GM18517 (cell line): ENCODE results near the gene VCL.
"Not testable (repeated sequence)": the region's sequence is repeated elsewhere in the genome, so short reads cannot be mapped to it uniquely, and the experiment has no call there.

ENCODE experiments used
- ATAC-seq: cut with Tn5 transposase; IDR thresholded peaks from one replicate; pipeline ENCODE4 v1.9.1; 2021; ENCODE audit warnings: mild to moderate bottlenecking, moderate library complexity; ENCODE audit not compliant: unreplicated experiment

VCL gene

DNA sequence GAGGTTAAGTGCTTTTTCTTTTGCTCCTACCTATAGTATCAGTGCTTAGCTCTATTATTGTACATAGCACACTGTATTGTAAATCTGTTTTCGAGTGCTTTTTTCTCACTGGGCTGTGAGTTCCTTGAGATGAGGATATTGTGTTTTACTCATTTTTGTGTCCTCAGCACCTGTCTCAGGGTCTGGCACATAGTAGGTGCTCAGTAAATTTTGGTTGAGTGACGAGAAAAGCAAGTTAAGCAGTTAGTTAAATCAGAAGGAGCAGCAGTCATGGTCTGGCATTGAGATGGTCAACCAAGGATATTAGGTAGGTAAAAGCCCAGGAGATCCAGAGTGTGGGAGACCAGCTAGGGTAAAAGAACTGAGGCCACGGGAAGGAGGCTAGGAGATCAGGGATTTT, 101.5 kb downstream of the VCL start:
- no peak for ATAC-seq

DNA sequence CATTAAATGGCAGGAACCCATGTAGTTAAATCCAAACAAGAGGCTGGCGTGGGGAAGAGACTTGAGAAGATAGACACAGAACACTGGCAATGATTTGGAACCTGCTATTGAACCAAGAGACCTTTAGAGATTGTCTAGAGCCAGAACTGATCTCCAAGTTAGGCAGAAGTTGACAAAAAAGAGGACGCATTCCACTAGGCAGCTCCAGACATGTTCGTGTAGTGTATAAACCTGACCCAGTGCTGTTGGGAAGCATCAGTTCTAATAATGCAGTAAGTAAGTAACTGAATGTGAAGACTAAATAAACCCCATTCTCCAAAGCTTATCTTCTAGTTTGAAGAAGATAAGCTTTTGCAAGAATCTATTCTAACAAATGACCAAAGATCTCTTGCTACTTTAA, 101.9 kb downstream of the VCL start:
- ATAC-seq: no peak

DNA sequence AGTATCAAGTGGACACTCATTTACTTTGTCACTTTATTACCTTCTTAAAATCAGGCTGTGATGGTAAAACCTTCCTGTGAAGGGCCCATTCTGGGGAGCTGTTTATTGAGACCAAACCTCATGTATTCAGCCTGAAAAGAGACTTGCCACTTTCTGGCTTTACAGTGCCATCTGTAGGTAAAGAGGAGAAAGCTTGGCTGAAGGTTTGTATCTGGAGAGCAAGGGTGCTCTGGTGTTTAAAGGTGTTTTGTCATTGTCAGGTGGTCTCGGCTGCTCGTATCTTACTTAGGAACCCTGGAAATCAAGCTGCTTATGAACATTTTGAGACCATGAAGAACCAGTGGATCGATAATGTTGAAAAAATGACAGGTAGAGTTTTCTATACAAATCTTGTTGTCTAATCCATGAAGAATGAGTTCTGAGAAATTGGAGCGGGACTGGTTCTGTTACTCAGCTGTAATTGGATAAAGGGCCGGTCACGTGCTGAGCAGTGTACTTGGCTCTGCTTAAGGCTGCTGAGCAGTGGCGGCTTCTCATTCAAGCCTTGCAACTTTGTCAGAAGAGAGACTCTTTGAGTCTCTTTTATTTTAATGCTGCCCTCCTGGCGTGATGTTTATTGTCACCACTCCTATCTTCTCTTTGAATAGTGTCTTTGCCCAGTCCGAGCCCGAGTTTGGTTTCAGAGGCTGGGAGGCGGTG, 105.8 kb downstream of the VCL start:
- no peak for ATAC-seq

DNA sequence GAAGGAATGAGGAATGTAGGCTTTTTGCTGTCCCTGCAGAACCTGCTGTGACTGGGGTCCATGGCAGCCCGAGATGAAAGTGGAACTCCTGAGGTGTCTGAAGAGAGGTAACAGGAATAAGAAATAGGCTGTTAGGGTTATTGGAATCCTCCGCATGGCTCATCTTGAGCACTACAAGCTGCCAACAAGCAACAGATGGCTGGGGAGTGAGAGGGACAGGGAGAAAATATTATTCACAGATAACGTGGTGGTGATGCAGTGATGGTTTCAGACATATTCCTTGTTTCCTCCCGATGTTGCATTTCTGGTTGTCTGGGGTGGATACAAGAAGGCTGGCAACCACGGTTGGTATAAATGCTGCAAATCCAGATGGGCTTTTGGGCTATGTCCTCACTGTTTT, 106.6 kb downstream of the VCL start:
- no peak for ATAC-seq

DNA sequence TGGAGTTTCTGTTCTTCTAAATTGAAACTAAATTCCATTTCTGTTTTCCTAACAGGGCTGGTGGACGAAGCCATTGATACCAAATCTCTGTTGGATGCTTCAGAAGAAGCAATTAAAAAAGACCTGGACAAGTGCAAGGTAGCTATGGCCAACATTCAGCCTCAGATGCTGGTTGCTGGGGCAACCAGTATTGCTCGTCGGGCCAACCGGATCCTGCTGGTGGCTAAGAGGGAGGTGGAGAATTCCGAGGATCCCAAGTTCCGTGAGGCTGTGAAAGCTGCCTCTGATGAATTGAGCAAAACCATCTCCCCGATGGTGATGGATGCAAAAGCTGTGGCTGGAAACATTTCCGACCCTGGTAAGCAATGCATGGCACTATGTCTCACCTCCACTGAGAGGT, 107.1 kb downstream of the VCL start:
- no peak for ATAC-seq

DNA sequence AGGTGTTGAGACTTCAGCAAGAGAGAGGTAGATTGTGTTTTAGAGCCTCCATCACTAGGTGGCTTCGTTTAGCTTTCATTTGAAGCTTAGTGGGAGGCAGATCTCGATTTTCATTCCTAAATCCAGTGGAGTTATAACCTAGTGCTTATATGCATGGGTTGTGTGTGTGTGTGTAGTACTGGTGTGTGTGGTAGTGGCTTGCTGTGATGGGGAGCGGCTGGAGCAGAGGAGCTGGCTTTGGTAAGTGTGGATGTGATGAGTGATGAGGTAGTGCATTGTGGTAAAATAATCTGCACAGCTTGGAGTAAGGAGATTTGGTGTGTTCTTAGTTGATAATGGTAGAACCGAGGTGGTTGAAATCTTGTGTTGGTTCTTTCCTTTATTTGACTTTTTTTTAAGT, 109.5 kb downstream of the VCL start:
- no peak for ATAC-seq

DNA sequence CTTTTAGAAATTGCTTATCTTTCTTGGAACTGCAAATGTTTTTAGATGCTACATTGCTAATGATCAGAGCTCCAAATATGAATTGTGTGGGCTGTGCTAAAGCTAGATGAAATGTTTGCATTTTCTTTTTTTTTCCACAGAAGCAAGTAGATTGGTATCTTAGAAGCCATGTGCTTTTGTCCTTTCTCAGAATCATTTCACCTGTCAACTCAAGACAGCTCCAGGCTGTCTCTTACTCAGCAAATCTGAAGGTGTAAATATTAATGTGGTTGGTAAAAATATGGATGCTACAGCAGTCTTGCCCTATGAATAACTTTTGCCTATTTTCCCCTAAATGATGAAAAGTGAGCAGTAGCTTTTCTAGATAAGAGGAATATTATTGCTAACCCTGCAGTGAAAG, 111.5 kb downstream of the VCL start:
- ATAC-seq: no peak

DNA sequence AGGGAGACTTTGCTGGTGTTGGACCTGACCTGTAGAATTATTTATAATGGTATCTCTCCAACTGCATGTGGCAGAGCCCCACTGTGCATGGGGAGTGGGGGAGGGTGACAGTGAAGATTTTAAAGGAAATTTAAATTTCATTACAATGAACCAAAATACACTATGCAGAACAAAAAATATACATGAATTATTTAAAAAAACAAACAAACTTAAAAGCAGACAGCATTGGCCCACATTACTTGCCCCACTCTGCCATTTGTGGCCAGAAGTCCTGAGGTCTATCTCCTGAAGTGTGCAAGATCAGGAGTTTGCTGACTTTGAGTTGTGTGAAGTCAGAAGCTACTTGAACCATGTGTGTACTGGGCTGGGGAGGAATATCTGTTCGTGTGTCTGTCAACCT, 112.2 kb downstream of the VCL start:
- ATAC-seq: no peak

DNA sequence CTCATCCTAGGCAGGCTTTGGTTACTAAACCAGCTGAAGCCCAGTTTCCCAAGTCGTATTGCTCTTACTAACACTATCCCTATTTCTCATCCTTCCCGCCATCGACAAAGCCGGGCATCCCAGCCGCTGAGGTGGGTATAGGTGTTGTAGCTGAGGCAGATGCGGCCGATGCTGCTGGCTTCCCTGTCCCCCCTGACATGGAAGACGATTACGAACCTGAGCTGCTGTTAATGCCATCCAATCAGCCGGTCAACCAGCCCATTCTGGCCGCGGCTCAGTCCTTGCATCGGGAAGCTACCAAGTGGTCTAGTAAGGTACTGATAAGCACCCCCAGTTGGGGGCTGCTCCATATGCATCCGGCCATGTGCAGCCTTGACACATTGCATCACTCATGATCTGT, 113.9 kb downstream of the VCL start:
- no peak for ATAC-seq

DNA sequence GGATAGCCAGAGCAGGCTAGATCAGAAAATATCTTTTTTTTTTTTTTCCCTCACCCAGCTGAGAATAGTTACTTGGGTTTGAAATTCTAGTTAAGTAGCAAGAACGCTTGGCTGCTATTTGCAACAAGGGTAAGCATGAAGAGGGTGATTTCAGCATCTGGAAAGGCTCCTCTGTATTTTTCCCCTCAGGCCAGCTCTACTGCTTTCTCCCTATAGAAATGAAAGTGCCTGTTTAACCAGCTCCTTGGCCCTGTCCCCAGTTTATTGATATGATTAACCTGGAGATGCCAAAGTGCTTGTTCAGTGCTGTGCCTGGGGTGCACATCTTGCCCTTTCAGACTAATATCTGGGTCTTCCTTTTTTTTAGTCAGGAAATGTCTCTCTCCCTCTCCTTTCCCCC, 115.6 kb downstream of the VCL start:
- ATAC-seq: no peak

DNA sequence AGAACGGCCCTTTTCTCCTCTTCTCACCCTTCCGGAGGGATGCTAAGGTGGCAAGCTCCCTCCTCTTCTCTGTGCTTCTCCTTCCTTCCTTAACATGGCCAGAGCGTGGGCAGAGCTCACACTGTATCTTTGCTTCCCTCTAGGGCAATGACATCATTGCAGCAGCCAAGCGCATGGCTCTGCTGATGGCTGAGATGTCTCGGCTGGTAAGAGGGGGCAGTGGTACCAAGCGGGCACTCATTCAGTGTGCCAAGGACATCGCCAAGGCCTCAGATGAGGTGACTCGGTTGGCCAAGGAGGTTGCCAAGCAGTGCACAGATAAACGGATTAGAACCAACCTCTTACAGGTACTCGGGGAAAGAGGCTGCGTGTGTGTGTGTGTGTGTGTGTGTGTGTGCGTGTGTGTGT, 116.1 kb downstream of the VCL start:
- no peak for ATAC-seq

DNA sequence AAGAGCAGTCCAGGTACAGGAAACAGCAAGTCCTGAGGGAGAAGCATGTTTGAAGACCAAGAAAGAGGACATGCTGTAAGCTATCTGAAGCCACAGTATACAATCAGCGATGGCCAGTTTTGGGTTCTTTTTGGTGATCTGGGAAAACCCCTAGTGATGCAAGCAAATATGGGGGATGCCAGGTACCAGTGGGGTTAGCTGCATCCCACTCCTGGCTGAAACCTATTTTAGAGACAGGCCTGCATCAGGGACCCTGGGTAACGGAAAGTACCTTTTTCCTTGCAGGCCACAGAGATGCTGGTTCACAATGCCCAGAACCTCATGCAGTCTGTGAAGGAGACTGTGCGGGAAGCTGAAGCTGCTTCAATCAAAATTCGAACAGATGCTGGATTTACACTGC, 119.8 kb downstream of the VCL start:
- ATAC-seq: no peak

DNA sequence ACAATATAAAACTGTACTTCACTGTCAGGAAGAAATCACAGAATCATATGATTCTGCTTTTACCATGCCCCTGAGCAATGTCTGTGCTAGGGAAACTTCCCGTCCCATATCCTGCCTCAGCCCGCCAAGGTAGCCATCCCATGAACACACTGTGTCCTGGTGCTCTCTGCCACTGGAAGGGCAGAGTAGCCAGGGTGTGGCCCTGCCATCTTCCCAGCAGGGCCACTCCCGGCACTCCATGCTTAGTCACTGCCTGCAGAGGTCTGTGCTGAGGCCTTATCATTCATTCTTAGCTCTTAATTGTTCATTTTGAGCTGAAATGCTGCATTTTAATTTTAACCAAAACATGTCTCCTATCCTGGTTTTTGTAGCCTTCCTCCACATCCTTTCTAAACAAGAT, 120.9 kb downstream of the VCL start:
- ATAC-seq: no peak

DNA sequence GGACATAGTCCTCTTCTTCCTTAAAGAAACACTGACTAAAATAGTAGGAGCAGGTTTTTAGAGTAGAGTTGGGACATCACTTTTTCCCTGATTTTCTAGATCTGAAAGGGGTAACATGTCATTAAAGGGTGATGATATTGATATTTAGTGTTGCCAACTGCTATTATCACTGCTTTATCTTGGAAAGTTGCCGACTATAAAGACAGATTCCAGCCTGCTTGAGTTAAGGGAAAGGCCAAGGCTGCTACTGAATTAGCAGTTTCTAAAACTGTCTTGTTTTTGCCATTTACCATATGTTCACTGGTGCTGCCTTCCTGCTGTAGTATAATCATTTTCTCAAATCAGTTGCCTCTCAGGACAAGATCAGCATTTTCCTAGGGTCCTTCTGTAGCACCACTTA, 123.0 kb downstream of the VCL start:
- ATAC-seq: no peak

DNA sequence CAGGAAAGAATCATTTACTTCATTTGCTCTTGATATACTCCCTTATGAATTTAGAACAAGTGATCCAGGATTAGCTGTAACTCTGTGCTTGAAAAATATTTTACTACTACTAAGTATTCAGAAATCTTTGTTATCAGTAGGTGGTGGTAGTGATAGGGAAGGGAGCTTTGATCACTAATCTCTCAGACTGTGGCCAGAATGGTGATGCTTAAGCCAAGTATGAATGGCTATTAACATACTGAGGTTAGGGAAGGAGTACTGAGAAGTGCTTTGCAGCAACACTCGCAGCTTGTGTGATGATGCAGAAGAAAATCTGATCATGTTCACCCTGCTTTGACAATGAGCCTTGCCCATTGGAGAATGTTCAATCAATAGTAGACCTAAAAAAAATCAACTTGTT, 123.5 kb downstream of the VCL start:
- no peak for ATAC-seq

DNA sequence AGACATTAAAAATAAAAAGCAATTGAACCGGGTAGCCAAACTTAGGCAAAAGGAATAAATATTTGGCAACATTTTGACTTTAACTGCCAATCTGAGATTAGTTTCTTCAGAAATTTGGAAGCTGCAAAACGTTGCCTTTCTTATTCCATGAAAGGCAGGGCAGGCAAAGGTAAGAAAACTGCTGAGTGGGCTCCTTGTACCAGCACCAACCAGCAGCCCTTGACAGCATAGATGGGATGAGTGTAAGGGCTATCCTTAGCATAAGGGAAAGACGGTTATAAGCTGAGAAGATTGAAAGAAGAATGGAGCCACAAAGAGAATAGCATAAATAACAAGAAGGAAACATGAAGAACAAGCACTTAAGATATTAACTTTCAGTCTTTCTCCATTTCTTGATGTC, 124.1 kb downstream of the VCL start:
- ATAC-seq: no peak

DNA sequence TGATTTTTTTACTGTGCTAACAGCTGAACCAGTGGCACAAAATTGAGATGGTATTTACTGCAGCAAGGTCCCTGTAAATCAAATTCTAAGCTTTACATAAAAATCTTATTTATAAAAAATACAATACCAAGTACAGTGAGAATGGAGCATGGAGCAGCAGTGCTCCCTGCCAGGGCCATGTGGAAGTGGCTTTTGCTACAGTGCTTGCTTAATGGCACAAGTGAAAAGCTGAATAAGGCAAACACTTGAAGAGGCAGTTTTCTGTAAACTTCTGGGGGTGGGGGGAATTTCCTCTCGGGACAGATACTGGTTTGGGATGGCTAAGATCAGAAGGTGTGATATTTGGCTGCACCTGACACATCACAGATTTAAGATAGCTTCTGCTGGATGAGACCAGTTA, 125.2 kb downstream of the VCL start:
- no peak for ATAC-seq

DNA sequence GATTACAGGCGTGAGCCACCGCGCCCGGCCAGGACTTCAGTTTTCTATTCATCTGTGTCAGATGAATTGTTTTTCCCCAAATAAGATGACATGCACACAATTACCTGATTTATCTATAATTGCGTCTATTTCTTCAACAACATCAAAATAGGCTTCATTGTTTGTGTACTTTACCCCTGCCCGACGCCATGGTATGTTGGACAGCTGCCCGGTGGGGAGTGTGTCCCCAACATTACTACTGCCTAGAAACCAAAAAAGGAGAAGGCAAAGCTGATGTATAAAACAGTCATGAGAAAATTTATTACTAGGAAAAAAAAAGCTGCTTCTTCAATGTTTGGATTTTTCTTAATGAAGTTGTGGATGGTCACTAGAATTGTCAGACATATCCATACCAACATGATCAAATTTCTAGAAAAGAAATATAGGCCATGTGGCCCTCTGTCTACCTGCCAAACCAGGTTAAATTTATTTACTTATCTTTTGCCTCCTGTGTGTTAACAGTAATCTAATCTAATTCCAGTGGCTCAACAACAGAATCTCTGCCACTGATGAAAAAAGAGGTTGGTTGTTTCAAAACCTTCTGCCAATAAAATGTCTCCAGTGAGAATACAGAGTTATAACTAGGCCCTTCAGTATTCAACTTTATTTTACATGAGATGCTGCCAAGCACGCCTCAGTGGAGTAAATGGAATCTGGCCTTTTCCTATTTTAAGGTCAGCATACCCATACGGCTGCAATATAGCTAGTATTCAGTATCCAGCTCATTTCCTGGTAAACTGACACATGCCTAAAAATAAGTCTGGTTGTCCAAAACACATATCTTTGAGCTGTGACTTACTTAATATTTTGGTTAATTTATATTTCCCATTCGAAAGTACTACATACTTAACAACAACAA, 136.3 kb downstream of the VCL start:
- ATAC-seq: no peak

DNA sequence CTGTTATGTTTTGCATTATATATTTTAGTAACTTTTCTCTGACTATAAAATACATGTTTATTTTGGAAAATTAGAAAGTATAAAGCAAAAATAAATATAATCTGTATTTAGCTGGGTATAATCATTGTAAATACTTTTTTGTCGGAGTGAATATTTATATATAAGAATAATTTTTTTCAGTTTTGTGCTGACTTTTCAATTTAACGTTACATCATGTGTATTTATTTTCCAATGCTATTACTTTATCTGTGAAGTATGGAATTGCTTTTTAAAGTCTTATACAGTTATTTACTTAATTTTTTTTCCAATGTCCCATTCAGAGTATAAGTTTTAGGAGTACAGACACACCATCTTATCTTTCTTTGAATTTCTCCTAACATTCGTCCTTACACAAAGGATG, 137.5 kb downstream of the VCL start:
- ATAC-seq: no peak

DNA sequence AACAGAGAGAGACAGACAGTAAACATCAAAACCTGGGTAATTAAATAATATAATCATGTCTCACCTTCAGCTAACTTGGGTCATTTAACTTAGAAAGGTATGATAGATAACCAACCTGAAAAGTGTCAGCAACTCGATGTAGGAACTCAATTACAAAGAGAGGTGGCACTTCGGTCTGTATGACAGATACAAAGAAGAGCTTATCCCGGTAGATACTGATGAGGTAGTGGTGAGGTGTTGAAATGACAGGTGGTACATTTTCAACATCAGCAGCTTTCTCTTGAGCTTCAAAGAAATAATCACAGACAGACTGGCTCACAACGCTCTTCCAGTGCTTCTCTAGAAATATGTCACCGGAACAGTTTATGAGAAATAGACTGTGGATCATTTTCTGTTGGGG, 140.1 kb downstream of the VCL start:
- no peak for ATAC-seq

DNA sequence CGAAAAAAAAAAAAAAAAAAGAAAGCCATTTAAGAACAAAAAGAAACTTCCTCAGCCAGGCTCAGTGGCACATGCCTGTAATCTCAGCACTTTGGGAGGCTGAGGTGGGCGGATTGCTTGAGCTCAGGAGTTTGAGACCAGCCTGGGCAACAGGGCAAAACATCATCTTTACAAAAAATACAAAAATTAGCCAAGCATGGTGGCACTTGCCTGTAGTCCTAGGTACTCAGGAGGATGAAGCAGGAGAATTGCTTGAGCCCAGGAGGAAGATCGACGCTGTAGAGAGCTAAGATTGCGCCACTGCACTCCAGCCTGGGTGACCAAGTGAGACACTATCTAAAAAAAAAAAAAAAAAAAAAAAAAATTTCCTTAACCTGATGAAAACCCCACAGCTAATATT, 140.7 kb downstream of the VCL start:
- not testable (repeated sequence) for ATAC-seq

DNA sequence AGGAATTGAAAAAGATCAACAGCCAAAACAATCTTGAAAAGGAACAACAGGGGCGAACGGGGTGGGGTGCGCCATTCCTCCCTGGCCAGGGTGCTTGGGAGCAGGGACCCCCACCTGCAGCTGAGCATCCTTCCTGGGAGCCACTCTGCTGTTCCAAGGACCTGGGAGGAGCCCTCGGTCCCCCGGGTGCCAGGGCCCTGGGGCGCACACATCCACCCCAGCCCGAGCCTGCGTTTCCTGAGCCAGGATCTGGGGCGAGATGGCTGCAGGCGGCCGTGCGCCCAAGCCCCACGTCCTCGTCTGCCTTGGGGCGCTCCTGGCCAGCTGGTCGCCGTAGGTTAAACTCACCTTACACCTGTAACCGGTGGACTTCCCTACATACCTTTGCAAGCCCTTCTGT, 142.1 kb downstream of the VCL start:
- ATAC-seq: no peak

DNA sequence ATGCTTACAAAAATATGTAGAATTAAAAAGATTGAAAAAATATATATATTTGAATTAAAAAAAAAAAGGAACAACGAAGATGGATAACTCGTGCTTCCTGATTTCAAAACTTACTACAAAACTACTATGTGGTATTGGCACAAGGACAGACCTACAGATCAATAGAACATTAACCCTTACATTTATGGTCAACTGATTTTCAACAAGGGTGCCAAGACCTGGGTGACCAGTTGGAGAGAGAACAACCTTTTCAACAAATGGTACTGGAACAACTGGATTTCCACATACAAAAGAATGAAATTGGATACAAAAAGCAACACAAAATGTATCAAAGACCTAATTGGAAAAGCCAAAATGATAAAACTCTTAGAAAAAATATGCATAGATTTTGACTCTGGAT, 142.6 kb downstream of the VCL start:
- no peak for ATAC-seq
